DND-41 (cell line): Measurements from ENCODE around the gene TGM3.

Experiments
- EZH2 ChIP-seq: IDR thresholded peaks from 3 replicates; pipeline ENCODE4 v1.6.1; 2012; ENCODE audit warnings: borderline replicate concordance, low read depth, mild to moderate bottlenecking, moderate library complexity, low read length, inconsistent platforms; ENCODE audit not compliant: severe bottlenecking
- TF ChIP-seq, protein P1 (sequence below): IDR thresholded peaks from 2 replicates; pipeline ENCODE4 v1.5.1; 2012; ENCODE audit warnings: borderline replicate concordance, low read length, moderate library complexity, mild to moderate bottlenecking; ENCODE audit not compliant: poor library complexity, severe bottlenecking; ENCODE audit errors: extremely low read depth

- TF ChIP-seq, protein P1, sequence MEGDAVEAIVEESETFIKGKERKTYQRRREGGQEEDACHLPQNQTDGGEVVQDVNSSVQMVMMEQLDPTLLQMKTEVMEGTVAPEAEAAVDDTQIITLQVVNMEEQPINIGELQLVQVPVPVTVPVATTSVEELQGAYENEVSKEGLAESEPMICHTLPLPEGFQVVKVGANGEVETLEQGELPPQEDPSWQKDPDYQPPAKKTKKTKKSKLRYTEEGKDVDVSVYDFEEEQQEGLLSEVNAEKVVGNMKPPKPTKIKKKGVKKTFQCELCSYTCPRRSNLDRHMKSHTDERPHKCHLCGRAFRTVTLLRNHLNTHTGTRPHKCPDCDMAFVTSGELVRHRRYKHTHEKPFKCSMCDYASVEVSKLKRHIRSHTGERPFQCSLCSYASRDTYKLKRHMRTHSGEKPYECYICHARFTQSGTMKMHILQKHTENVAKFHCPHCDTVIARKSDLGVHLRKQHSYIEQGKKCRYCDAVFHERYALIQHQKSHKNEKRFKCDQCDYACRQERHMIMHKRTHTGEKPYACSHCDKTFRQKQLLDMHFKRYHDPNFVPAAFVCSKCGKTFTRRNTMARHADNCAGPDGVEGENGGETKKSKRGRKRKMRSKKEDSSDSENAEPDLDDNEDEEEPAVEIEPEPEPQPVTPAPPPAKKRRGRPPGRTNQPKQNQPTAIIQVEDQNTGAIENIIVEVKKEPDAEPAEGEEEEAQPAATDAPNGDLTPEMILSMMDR, result no peak
- no peak for TF ChIP-seq EZH2
Measured at GRCh38 chr20:2252419-2252997, 43.3 kb upstream of the TGM3 start.
